Thyroid gland (tissue), 4 donors: Measurements from ENCODE around the gene GAGE13.

Source experiments
- POLR2A ChIP-seq, 2 donors: fragments of 450-650 bp; IDR thresholded peaks; one replicate each; pipeline ENCODE4 v1.6.1; 2017; ENCODE audit warnings: antibody characterized with exemption in 2 of 2, mild to moderate bottlenecking in 2 of 2, moderate library complexity in 1 of 2
- TF ChIP-seq, protein P1 (sequence below), 6 experiments: fragments of 200-600 bp in 3 of 6; fragments of 450-650 bp in 3 of 6; sonication (generic) in 3 of 6; IDR thresholded peaks; one replicate each; pipeline ENCODE4 v1.5.1; 2016 to 2019; ENCODE audit warnings: antibody characterized with exemption in 6 of 6, mild to moderate bottlenecking in 2 of 6, inconsistent platforms in 1 of 6, moderate library complexity in 1 of 6

- TF ChIP-seq, protein P1, sequence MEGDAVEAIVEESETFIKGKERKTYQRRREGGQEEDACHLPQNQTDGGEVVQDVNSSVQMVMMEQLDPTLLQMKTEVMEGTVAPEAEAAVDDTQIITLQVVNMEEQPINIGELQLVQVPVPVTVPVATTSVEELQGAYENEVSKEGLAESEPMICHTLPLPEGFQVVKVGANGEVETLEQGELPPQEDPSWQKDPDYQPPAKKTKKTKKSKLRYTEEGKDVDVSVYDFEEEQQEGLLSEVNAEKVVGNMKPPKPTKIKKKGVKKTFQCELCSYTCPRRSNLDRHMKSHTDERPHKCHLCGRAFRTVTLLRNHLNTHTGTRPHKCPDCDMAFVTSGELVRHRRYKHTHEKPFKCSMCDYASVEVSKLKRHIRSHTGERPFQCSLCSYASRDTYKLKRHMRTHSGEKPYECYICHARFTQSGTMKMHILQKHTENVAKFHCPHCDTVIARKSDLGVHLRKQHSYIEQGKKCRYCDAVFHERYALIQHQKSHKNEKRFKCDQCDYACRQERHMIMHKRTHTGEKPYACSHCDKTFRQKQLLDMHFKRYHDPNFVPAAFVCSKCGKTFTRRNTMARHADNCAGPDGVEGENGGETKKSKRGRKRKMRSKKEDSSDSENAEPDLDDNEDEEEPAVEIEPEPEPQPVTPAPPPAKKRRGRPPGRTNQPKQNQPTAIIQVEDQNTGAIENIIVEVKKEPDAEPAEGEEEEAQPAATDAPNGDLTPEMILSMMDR (IDR thresholded peaks at IDR 0.05): no peak
- TF ChIP-seq POLR2A (IDR thresholded peaks at IDR 0.05): no peak
Observed at GRCh38 chrX:49300703-49301102, 30.7 kb upstream of the GAGE13 start.
